Calu3 (cell line): Measurements from ENCODE around the gene NRP1. TPM values are rescaled to one million over a fixed set of nuclear protein-coding genes. Genes with fewer than 3 reads are reported as not detected.

Experiments
- BruUV-seq: library from RNA; stranded (reverse); fragments of 400-500 nt; replicated peaks from 2 replicates; lab custom pipeline; 2021; lab: Mats Ljungman, UMichigan
- CTCF ChIA-PET: fragments of 300-600 bp; sonication (Branson Sonifier 250); formaldehyde crosslinking; loops from one replicate; lab custom pipeline; 2022; ENCODE audit warnings: antibody characterized with exemption; lab: Charles Lee
- DNase-seq: peaks from one replicate; pipeline ENCODE4 v3.0.0; 2022
- H3K27ac Mint-ChIP-seq: one replicate; pipeline ENCODE4 v1.8.0; 2022; ENCODE audit warnings: mixed read lengths; ENCODE audit not compliant: unreplicated experiment
- H3K27me3 Mint-ChIP-seq: one replicate; pipeline ENCODE4 v1.8.0; 2022; ENCODE audit warnings: mixed read lengths; ENCODE audit not compliant: unreplicated experiment
- H3K36me3 Mint-ChIP-seq: one replicate; pipeline ENCODE4 v1.8.0; 2022; ENCODE audit warnings: mild to moderate bottlenecking, moderate library complexity, mixed read lengths; ENCODE audit not compliant: insufficient read depth, unreplicated experiment
- H3K4me1 Mint-ChIP-seq: one replicate; pipeline ENCODE4 v1.8.0; 2022; ENCODE audit warnings: mild to moderate bottlenecking, low read depth, mixed read lengths; ENCODE audit not compliant: unreplicated experiment
- H3K4me3 Mint-ChIP-seq: one replicate; pipeline ENCODE4 v1.8.0; 2022; ENCODE audit warnings: mild to moderate bottlenecking, low read depth, moderate library complexity, mixed read lengths; ENCODE audit not compliant: unreplicated experiment
- H3K9me3 Mint-ChIP-seq: one replicate; pipeline ENCODE4 v1.8.0; 2022; ENCODE audit warnings: low read depth, mixed read lengths; ENCODE audit not compliant: unreplicated experiment
- CTCF ChIP-seq: fragments of 200-600 bp; IDR thresholded peaks from one replicate; pipeline ENCODE4 v1.8.0; 2022; ENCODE audit warnings: antibody characterized with exemption; ENCODE audit not compliant: unreplicated experiment
- intact Hi-C: fragments of 100-400 bp; cut with micrococcal nuclease; formaldehyde crosslinking; loops from one replicate; pipeline ENCODE4 v1.10.0; 2022; ENCODE audit not compliant: unreplicated experiment
- total RNA-seq: library from RNA; stranded (reverse); gene quantifications from 2 replicates; pipeline ENCODE4 v1.2.3, GENCODE V29; 2022

NRP1 gene
- total RNA-seq, 1 experiment from 2014 or later = 96.3 TPM

DNA sequence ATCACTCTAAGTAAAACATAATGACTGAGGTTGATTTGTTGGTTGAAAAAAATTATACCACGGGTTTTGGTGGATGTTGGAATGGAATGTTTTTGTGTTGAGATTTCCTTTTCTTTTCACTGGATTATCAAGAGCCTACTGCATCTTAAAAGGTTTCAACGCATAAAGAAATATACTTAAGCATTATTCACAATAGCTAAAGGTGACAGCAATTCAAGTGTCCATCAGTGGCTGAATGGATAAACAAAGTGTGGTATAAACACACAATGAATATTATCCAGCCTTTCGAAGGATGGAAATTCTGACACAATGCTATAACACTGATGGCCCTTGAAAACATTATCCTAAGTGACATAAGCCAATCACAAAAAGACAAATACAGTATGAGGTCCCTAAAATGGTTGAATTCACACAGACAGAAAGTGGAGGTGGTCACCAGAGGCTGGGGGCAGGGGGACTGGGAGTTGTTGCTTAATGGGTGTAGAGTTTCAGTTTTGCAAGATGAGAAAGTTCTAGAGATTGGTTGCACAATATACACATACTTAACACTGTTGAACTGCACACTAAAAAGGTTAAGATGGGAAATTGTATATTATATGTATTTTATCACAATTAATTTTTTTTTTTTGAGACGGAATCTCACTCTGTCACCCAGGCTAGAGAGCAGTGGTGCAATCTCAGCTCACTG is 122.3 kb downstream of the NRP1 start:
- no peak for DNase-seq
- Mint-ChIP-seq H3K4me3 (no peak overlapping the region), H3K27ac (no peak overlapping the region), H3K27me3 (no peaks in the 10 kb centered on the region), H3K9me3 (no peaks in the 10 kb centered on the region), H3K36me3 (peaks cover 53% of the 10 kb centered on the region), H3K4me1 (peaks cover 15% of the 10 kb centered on the region)
- intact Hi-C loops = no loop called here
- CTCF ChIA-PET = no interaction called here
- no TSS peak for BruUV-seq
- TF ChIP-seq CTCF = no peak

GRCh38 chr10:33211106-33211878 is 123.2 kb downstream of the NRP1 start:
- no TSS peak for BruUV-seq
- Mint-ChIP-seq H3K27me3 (no peaks in the 10 kb centered on the region), H3K4me3 (no peak overlapping the region), H3K27ac (no peak overlapping the region), H3K4me1 (peaks cover 7% of the 10 kb centered on the region), H3K36me3 (peaks cover 48% of the 10 kb centered on the region), H3K9me3 (no peaks in the 10 kb centered on the region)
- intact Hi-C loops = no loop called here
- no peak for TF ChIP-seq CTCF
- CTCF ChIA-PET = no interaction called here
- no peak for DNase-seq

DNA sequence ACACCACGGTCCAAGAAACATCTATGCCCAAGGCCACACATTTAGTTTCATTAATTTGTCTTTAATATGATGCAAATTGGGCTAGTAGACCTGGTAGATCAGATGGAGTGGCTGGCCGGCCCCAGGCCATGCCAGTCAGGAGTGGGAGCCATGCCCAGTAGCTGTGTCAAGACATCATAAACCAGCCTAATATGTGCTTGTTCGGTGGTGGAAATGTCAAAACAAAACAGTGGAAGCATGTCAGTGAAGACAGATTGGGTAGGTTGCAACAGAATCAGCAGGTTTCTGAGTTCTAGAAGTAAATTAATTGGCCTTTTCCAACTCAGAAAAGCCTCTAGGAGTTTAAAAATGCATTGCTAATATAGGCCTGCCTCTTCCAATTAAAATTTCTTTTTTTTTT is 124.7 kb downstream of the NRP1 start:
- H3K36me3 Mint-ChIP-seq = peaks cover 51% of the 10 kb centered on the region
- intact Hi-C loops = no loop called here
- TF ChIP-seq CTCF = no peak

GRCh38 chr10:33208166-33208565 is 126.3 kb downstream of the NRP1 start:
- Mint-ChIP-seq H3K4me3 (no peak overlapping the region), H3K9me3 (no peaks in the 10 kb centered on the region), H3K36me3 (peaks cover 39% of the 10 kb centered on the region), H3K27ac (no peak overlapping the region), H3K4me1 (peaks cover 10% of the 10 kb centered on the region), H3K27me3 (no peaks in the 10 kb centered on the region)
- intact Hi-C loops = no loop called here
- DNase-seq = no peak
- no TSS peak for BruUV-seq
- CTCF ChIA-PET = interaction anchor here (0.6 kb wide), 1 partner anchor 8 kb away, joined by 3 read pairs; no protein-coding TSS in a partner anchor
- no peak for TF ChIP-seq CTCF

More for the DNA sequence above, 124.7 kb downstream of the NRP1 start:
- H3K4me1 Mint-ChIP-seq = peaks cover 7% of the 10 kb centered on the region
- no peak overlapping the region for H3K27ac Mint-ChIP-seq
- H3K9me3 Mint-ChIP-seq = no peaks in the 10 kb centered on the region
- no peak for DNase-seq
- no peaks in the 10 kb centered on the region for H3K27me3 Mint-ChIP-seq
- CTCF ChIA-PET = no interaction called here
- no peak overlapping the region for H3K4me3 Mint-ChIP-seq
- BruUV-seq = no TSS peak
